Measurements from ENCODE around the gene GALNT1.

GRCh38 chr18:35592298-35592697 is 10.8 kb downstream of the GALNT1 start:
- TF ChIP-seq CTCF (IDR thresholded peaks at IDR 0.05) (no peak), POLR2A (IDR thresholded peaks at IDR 0.05) (no peak), POLR2AphosphoS5 (IDR thresholded peaks at IDR 0.05) (no peak), EP300 (IDR thresholded peaks at IDR 0.05) (no peak)

Data from gastroesophageal sphincter (tissue), 3 donors.